Heart left ventricle (tissue), 16 donors: ENCODE measurements around the gene FZD10. TPM values are rescaled to one million over a fixed set of nuclear protein-coding genes. Genes with fewer than 3 reads are reported as not detected.
A peak's percentile ranks its signal among the peaks of the same experiment; 100 is the strongest.

ENCODE experiments used
- ATAC-seq, 4 donors: fragments of 200-7000 bp; cut with Tn5 transposase; one replicate each; pipeline ENCODE4 v1.9.1; 2020 to 2022; ENCODE audit warnings: moderate library complexity in 4 of 4, mild to moderate bottlenecking in 3 of 4, moderate number of reproducible peaks in 1 of 4
- DNase-seq, 5 donors: peaks; one replicate each; pipeline ENCODE4 v3.0.0-alpha.2; 2020
- H3K27ac ChIP-seq, 12 donors: fragments of 200-600 bp; sonication (generic) in 4 of 12; one replicate each; pipeline versions ENCODE4 v1.5.0 to v1.8.0; 2016 to 2022; ENCODE audit warnings: mild to moderate bottlenecking in 2 of 12
- H3K27me3 ChIP-seq, 9 donors: fragments of 200-600 bp; sonication (generic) in 2 of 9; one replicate each; pipeline versions ENCODE4 v1.5.1 to v1.8.0; 2016 to 2022; ENCODE audit warnings: mild to moderate bottlenecking in 3 of 9
- H3K36me3 ChIP-seq, 9 donors: fragments of 200-600 bp; sonication (generic) in 2 of 9; one replicate each; pipeline versions ENCODE4 v1.5.0 to v1.8.0; 2018 to 2022; ENCODE audit warnings: mild to moderate bottlenecking in 2 of 9
- H3K4me1 ChIP-seq, 12 donors: fragments of 200-600 bp; sonication (generic) in 4 of 12; one replicate each; pipeline versions ENCODE4 v1.5.0 to v1.8.0; 2016 to 2022; ENCODE audit warnings: mild to moderate bottlenecking in 3 of 12
- H3K4me3 ChIP-seq, 12 donors: fragments of 200-600 bp; sonication (generic) in 4 of 12; one replicate each; pipeline versions ENCODE4 v1.5.0 to v1.8.0; 2017 to 2022; ENCODE audit warnings: mild to moderate bottlenecking in 9 of 12, moderate library complexity in 4 of 12
- H3K9me3 ChIP-seq, 12 donors: fragments of 200-600 bp; sonication (generic) in 4 of 12; one replicate each; pipeline versions ENCODE4 v1.5.0 to v1.8.0; 2016 to 2022; ENCODE audit warnings: mild to moderate bottlenecking in 1 of 12
- POLR2A ChIP-seq, 2 donors: fragments of 450-650 bp; IDR thresholded peaks; one replicate each; pipeline ENCODE4 v1.6.1; 2017; ENCODE audit warnings: antibody characterized with exemption in 2 of 2, mild to moderate bottlenecking in 2 of 2, moderate library complexity in 2 of 2
- WGBS, 4 donors: extraction: QIAGEN DNeasy Blood & Tissue Kit in 2 of 4; methylation state at CpG; one replicate each; pipeline versions ENCODE4 v1.1.5 to v1.1.7; 2013 to 2018; 5-methylcytosine and 5-hydroxymethylcytosine counted together
- intact Hi-C, 10 donors: fragments of 100-400 bp; cut with DNase I; formaldehyde crosslinking; loops; one replicate each; pipeline versions ENCODE4 v1.11.1 to v1.14.2; 2022
- polyA plus RNA-seq, 2 donors: library from polyadenylated mRNA; stranded (reverse); fragments of 200-250 nt; gene quantifications; one replicate each; pipeline ENCODE4 v1.2.3, GENCODE V29; 2013
- total RNA-seq, 9 donors: library from RNA; depleted of rRNA in 2 of 9; stranded (reverse); fragments of >200 nt in 2 of 9; fragmentation: NEBNext Ultra II Directional in 3 of 9; extraction: Animal tissue kit (Norgen Biotek cat#: 25700) in 3 of 9; gene quantifications; one replicate each; pipeline versions ENCODE4 v1.1.0 to v1.2.4, GENCODE V29; 2016 to 2023
- TF ChIP-seq, protein P1 (sequence below), 12 donors: fragments of 200-600 bp; sonication (generic) in 4 of 12; IDR thresholded peaks; one replicate each; pipeline versions ENCODE4 v1.5.0 to v1.8.0; 2018 to 2022; ENCODE audit warnings: antibody characterized with exemption in 12 of 12, mild to moderate bottlenecking in 5 of 12
- donor health status: ischemic (EF 13 %, LVEDD 7.1; RV severe dilation, severe dysfunction).
- donor health status: healthy with polysubstance abuse.
- donor health status: DM: no; HTN: yes; CAD: no.
- donor health status: DM: no; HTN: no; CAD: no.
- donor health status: ischemic (EF 25% LVEDD 6.9; RV normal size, moderate dysfunction).
- donor health status: ischemic (EF 25% LVEDD 5.7; RV mildly dilated, moderate dysfunction).
- donor health status: healthy.
- donor health status: DM: yes; HTN: yes; CAD: no.
- donor health status: ischemic (EF 35%, LVEDD 5.7; RV mildly dilated, moderate dysfunction).
- donor health status: nonischemic (EF 11% LVEDD 7.7; RV severe dilation, severe dysfunction).
- donor health status: DM: yes; HTN: yes; CAD: no.
- donor health status: PGD.
- donor health status: ischemic (EF 29% LVEDD 5.4; RV normal size, mild dysfunction).
- donor health status: nonischemic (EF 23%, LVEDD 6.1; RV moderate dilation, normal function).

The FZD10 gene
- total and polyA plus RNA-seq, 11 donors: 0.06 to 0.23 (median 0.10) TPM; not detected in 3

DNA sequence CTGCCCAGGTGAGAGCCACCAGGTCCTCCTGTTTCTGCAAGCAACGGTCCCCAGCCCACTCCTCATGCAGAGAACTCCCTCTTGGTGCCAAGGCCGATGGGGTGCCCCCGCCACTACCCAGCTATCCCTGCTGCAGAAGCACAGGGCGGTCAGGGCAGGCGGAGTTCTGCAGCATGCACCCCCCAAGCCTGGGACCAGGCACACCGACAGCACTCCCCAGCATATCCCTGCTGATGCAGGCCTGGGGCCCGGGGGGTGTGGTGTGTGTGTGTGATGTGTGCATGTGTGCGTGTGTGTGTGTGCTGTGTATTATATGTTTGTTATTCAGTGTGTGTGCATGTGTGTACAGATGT is 27.7 kb upstream of the FZD10 start:
- Histone ChIP-seq H3K9me3 (peaks cover 0 to 2% (median 0%) of the 10 kb centered on the region in 12 donors), H3K4me3 (no peak overlapping the region), H3K27me3 (peaks cover 0 to 26% (median 5%) of the 10 kb centered on the region in 9 donors), H3K4me1 (no peaks in the 10 kb centered on the region), H3K27ac (no peak overlapping the region), H3K36me3 (no peaks in the 10 kb centered on the region)
- DNase-seq (peak in 1 of 5 donors; percentile 36), ATAC-seq (no peak)
- whole genome bisulfite sequencing, 4 donors: 70 to 87% (median 76%) methylated on average over 2 to 8 of the region's 8 CpGs
- TF ChIP-seq, protein P1, sequence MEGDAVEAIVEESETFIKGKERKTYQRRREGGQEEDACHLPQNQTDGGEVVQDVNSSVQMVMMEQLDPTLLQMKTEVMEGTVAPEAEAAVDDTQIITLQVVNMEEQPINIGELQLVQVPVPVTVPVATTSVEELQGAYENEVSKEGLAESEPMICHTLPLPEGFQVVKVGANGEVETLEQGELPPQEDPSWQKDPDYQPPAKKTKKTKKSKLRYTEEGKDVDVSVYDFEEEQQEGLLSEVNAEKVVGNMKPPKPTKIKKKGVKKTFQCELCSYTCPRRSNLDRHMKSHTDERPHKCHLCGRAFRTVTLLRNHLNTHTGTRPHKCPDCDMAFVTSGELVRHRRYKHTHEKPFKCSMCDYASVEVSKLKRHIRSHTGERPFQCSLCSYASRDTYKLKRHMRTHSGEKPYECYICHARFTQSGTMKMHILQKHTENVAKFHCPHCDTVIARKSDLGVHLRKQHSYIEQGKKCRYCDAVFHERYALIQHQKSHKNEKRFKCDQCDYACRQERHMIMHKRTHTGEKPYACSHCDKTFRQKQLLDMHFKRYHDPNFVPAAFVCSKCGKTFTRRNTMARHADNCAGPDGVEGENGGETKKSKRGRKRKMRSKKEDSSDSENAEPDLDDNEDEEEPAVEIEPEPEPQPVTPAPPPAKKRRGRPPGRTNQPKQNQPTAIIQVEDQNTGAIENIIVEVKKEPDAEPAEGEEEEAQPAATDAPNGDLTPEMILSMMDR (IDR thresholded peaks at IDR 0.05): no peak
- TF ChIP-seq POLR2A (IDR thresholded peaks at IDR 0.05): no peak
- intact Hi-C loops: no loop called here

GRCh38 chr12:130136509-130137039 is 25.7 kb upstream of the FZD10 start:
- ATAC-seq (no peak), DNase-seq (peak in 1 of 5 donors; percentile 19)
- intact Hi-C loops: no loop called here
- Histone ChIP-seq H3K27me3 (peaks cover 0 to 30% (median 5%) of the 10 kb centered on the region in 9 donors), H3K4me1 (no peaks in the 10 kb centered on the region), H3K9me3 (no peaks in the 10 kb centered on the region), H3K27ac (no peak overlapping the region), H3K4me3 (no peak overlapping the region), H3K36me3 (no peaks in the 10 kb centered on the region)
- WGBS, 4 donors: 73 to 85% (median 78%) methylated on average over 11 of the region's 11 CpGs
- TF ChIP-seq, protein P1 (IDR thresholded peaks at IDR 0.05): no peak
- no peak for TF ChIP-seq POLR2A (IDR thresholded peaks at IDR 0.05)

DNA sequence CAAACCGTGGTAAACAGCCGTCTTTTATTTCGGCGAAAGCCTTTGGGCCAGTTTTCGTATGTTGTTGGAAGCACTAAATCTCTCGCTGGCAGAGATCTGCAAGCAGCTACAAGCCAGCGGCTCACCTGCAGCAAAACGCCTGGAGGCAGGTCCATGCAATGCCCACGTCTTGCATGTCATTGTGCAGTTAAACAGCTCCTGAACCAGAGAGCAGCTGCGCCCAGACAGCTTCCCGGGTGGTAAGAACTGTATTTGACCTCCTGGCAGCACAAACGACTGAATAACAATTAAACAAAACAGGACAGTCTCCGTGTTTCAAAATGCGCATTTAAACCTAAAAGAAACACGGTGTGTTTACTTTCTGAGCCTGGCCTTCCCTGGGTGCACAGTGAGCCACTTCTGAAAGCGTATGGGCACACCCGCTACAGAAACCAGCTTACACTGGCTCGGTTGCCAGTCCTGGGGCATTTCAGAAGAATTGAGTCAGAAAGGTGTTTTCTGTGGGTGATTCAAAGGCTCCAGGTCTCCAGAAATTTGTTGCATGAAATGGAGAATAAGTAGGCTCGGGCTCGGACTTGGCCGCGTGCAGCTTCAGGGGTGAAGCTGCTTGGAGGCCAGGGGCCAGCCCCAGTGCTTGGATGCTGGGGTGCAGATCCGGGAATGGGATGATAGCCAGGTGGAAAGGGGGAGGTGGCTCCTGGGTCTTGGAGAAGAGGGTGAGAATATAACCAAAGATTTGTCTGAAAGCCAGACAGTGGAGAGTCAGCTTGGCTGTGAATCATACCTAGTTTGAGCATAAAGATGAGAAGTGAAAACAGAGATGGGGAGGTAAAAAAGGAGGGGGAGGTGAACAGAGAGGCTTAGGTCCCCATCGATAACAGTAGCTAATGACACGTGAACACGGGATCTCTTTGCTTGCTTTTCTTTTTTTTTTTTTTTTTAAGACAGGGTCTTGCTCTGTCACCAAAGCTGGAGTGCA is 24.9 kb upstream of the FZD10 start:
- intact Hi-C loops: no loop called here

DNA sequence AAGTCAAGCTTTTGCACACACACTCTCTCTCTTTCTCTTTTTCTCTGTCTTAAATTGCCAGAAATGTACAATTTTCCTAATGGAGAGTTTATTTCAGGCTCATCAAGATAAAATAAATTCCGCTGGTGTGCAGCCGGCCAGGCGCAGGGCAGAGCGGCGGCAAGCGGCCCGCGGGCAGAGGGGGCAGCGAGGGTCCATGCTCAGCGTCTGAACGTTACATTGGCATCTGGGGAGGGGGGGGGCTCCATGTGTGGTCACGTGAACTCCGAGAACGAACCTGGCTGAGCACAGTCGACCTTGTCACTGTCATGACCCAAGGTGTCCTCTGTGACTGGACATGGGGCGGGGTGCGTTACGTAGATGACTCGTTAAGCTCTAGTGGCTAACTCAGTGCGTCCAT is 23.8 kb upstream of the FZD10 start:
- Histone ChIP-seq H3K36me3 (no peaks in the 10 kb centered on the region), H3K9me3 (no peaks in the 10 kb centered on the region), H3K27me3 (peaks cover 0 to 40% (median 5%) of the 10 kb centered on the region in 9 donors), H3K27ac (no peak overlapping the region), H3K4me3 (no peak overlapping the region), H3K4me1 (no peaks in the 10 kb centered on the region)
- intact Hi-C loops: no loop called here
- DNase-seq (no peak), ATAC-seq (no peak)
- 78 to 86% (median 83%) methylated on average over 20 of the region's 20 CpGs for WGBS, 4 donors
- no peak for TF ChIP-seq POLR2A (IDR thresholded peaks at IDR 0.05)
- TF ChIP-seq, protein P1 (IDR thresholded peaks at IDR 0.05): no peak

More for the DNA sequence above, 24.9 kb upstream of the FZD10 start:
- H3K27ac ChIP-seq: no peak overlapping the region
- H3K9me3 ChIP-seq: no peaks in the 10 kb centered on the region
- no peak for TF ChIP-seq POLR2A (IDR thresholded peaks at IDR 0.05)
- TF ChIP-seq, protein P1 (IDR thresholded peaks at IDR 0.05): no peak
- peaks cover 0 to 36% (median 8%) of the 10 kb centered on the region in 9 donors for H3K27me3 ChIP-seq
- no peak overlapping the region for H3K4me3 ChIP-seq
- WGBS, 4 donors: 53 to 60% (median 55%) methylated on average over 26 of the region's 26 CpGs
- ATAC-seq: no peak
- DNase-seq: peak in 1 of 5 donors; percentile 25
- H3K4me1 ChIP-seq: no peaks in the 10 kb centered on the region
- H3K36me3 ChIP-seq: no peaks in the 10 kb centered on the region
